ENCODE measurements around the gene C6orf163. TPM values are rescaled to one million over a fixed set of nuclear protein-coding genes. Genes with fewer than 3 reads are reported as not detected.

Gene C6orf163
- total and polyA plus RNA-seq, 2 of the 13 experiments (the other 11 are each of a cell fraction or from before 2014, with no cell fraction given): 0.62 to 1.8 TPM

- Histone ChIP-seq H3K36me3 (replicated peaks in 1 of 2; ENCODE audit: control insufficient read depth in 1 of 2, insufficient read depth in 2 of 2, low read length in 2 of 2) (no peaks in the 10 kb centered on the region), H3K9me3 (ENCODE audit: low read length) (no peaks in the 10 kb centered on the region), H3K9ac (ENCODE audit: insufficient read depth, low read depth, low read length) (no peak overlapping the region), H3K27ac (ENCODE audit: extremely low read length, insufficient read depth, low read length) (no peak overlapping the region), H3K4me3 (replicated peaks in 1 of 3; ENCODE audit: insufficient read depth in 1 of 3, low read depth in 2 of 3, low read length in 3 of 3) (no peak overlapping the region), H3K79me2 (ENCODE audit: insufficient read depth, low read length) (no peaks in the 10 kb centered on the region), H3K4me2 (ENCODE audit: low read depth, low read length) (no peak overlapping the region), H4K20me1 (ENCODE audit: insufficient read depth, low read length) (no peaks in the 10 kb centered on the region), H2AFZ (ENCODE audit: low read length) (no peak overlapping the region), H3K4me1 (ENCODE audit: insufficient read depth, low read length) (no peaks in the 10 kb centered on the region), H3K27me3 (ENCODE audit: control insufficient read depth in 1 of 2, insufficient read depth in 2 of 2, low read length in 2 of 2) (no peaks in the 10 kb centered on the region)
- WGBS (ENCODE audit: low lambda C conversion rate): 78% methylated on average over 2 of the region's 2 CpGs
- no TSS peak for BruUV-seq (replicated peaks)
- no peak for DNase-seq (ENCODE audit: low spot score)
- ChIA-PET POLR2A (no interaction called here), CTCF (ENCODE audit: low intra/inter-chr PET ratio, low total read pairs) (no interaction called here)
- TF ChIP-seq EZH2 (conservative IDR thresholded peaks at IDR 0.05; ENCODE audit: low read depth, low read length) (no peak), ZNF589 (CRISPR knock-in tag; conservative IDR thresholded peaks at IDR 0.05) (no peak), ZSCAN31 (CRISPR knock-in tag; IDR thresholded peaks at IDR 0.05; ENCODE audit: low read depth) (no peak), ZNF224 (CRISPR knock-in tag; IDR thresholded peaks at IDR 0.05) (no peak), SRSF9 (IDR thresholded peaks at IDR 0.05; ENCODE audit: borderline replicate concordance, insufficient read depth, low read depth, low read length, poor library complexity, severe bottlenecking) (no peak), TCF7L2 (IDR thresholded peaks at IDR 0.05; ENCODE audit: low read depth, low read length) (no peak), MEIS1 (CRISPR knock-in tag; IDR thresholded peaks at IDR 0.05; ENCODE audit: borderline replicate concordance) (no peak), PHF8 (CRISPR knock-in tag; IDR thresholded peaks at IDR 0.05) (no peak), NR1H2 (CRISPR knock-in tag; IDR thresholded peaks at IDR 0.05; ENCODE audit: borderline replicate concordance, low read depth) (no peak), MLXIP (CRISPR knock-in tag; IDR thresholded peaks at IDR 0.05; ENCODE audit: borderline replicate concordance) (no peak)
- no peak for ATAC-seq
- FAIRE-seq: no peak
- in situ Hi-C loops (cut with HindIII; ENCODE audit: extremely low pct_ligation_motif_present, low pct_unique_long_range_greater_than_20kb) (no loop called here), intact Hi-C loops (cut with micrococcal nuclease; ENCODE audit: unreplicated experiment) (no loop called here)
Observed at GRCh38 chr6:87376643-87377042, 32.0 kb downstream of the C6orf163 start.
